A549 (cell line): ENCODE results near the gene COPZ2. TPM values are rescaled to one million over a fixed set of nuclear protein-coding genes. Genes with fewer than 3 reads are reported as not detected.

Experiments
- ATAC-seq, 2 experiments: fragments of 200-7000 bp in 1 of 2; fragments of >200 bp in 1 of 2; cut with Nextera tagmentation in 1 of 2; cut with Tn5 transposase in 1 of 2; 3 replicates each; pipeline versions ENCODE4 v1.8.0 to v1.9.1; 2018 to 2020; ENCODE audit warnings: mild to moderate bottlenecking in 1 of 2, moderate library complexity in 1 of 2
- CTCF ChIA-PET: fragments of 300-600 bp; sonication (Branson Sonifier 250); formaldehyde crosslinking; extraction: SDS; loops from one replicate; lab custom pipeline; 2021; ENCODE audit warnings: antibody characterized with exemption, inconsistent platforms; lab: Yijun Ruan, JAX
- POLR2A ChIA-PET: fragments of 350-600 bp; formaldehyde crosslinking; extraction: SDS; loops from one replicate; lab custom pipeline; 2021; ENCODE audit warnings: antibody characterized with exemption, inconsistent platforms; lab: Yijun Ruan, JAX
- DNase-seq, 2 experiments: peaks; one replicate each; pipeline versions ENCODE4 v3.0.0 to v3.0.0-alpha.2; 2011 to 2016; ENCODE audit warnings: low read depth in 1 of 2, low spot score in 1 of 2
- FAIRE-seq: peaks from 2 replicates; lab custom pipeline; 2011; peaks lifted over from hg19 to GRCh38; lab: Jason Lieb, UNC
- H3K27ac ChIP-seq, 2 experiments: fragments of >200 bp; sonication (Bioruptor Twin); formaldehyde crosslinking; 3 replicates each; pipeline ENCODE4 v1.5.1; 2016 to 2017
- H3K4me1 ChIP-seq: fragments of >200 bp; sonication (Bioruptor Twin); formaldehyde crosslinking; 3 replicates; pipeline ENCODE4 v1.6.1; 2016
- H3K4me2 ChIP-seq: fragments of >200 bp; sonication (Bioruptor Twin); formaldehyde crosslinking; 3 replicates; pipeline ENCODE4 v1.6.1; 2016
- H3K4me3 ChIP-seq: fragments of >200 bp; sonication (Bioruptor Twin); formaldehyde crosslinking; 3 replicates; pipeline ENCODE4 v1.5.1; 2016
- H3K9me3 ChIP-seq: fragments of >200 bp; sonication (Bioruptor Twin); formaldehyde crosslinking; 3 replicates; pipeline ENCODE4 v1.6.1; 2016
- ATOH8 ChIP-seq: fragments of 250-450 bp; sonication (Bioruptor Pico); IDR thresholded peaks from 2 replicates; pipeline ENCODE4 v1.5.0; 2020; ENCODE audit warnings: low read depth, mild to moderate bottlenecking, moderate library complexity
- CHD4 ChIP-seq: fragments of 200-600 bp; sonication (generic); IDR thresholded peaks from 2 replicates; pipeline ENCODE4 v1.6.1; 2016; ENCODE audit warnings: antibody characterized with exemption, mild to moderate bottlenecking, borderline replicate concordance
- ESRRA ChIP-seq: fragments of 150-350 bp; IDR thresholded peaks from 2 replicates; pipeline ENCODE4 v1.6.1; 2014; ENCODE audit warnings: mild to moderate bottlenecking, low read length, borderline replicate concordance
- FOSB ChIP-seq: fragments of 250-450 bp; sonication (Bioruptor Pico); IDR thresholded peaks from 2 replicates; pipeline ENCODE4 v1.5.0; 2020; ENCODE audit warnings: mild to moderate bottlenecking, moderate library complexity
- GATA3 ChIP-seq: IDR thresholded peaks from 2 replicates; pipeline ENCODE4 v1.6.1; 2012; ENCODE audit warnings: borderline replicate concordance
- HES2 ChIP-seq: fragments of >200 bp; sonication (Bioruptor Twin); formaldehyde crosslinking; IDR thresholded peaks from 2 replicates; pipeline ENCODE4 v1.6.1; 2016
- KDM5A ChIP-seq: fragments of 200-600 bp; sonication (generic); IDR thresholded peaks from 2 replicates; pipeline ENCODE4 v1.6.1; 2016; ENCODE audit warnings: antibody characterized with exemption, mild to moderate bottlenecking
- MAX ChIP-seq: IDR thresholded peaks from 2 replicates; pipeline ENCODE4 v1.6.1; 2012
- NPAS2 ChIP-seq: fragments of 250-450 bp; sonication (Bioruptor Pico); IDR thresholded peaks from 2 replicates; pipeline ENCODE4 v1.8.0; 2022; ENCODE audit warnings: mild to moderate bottlenecking, moderate library complexity, borderline replicate concordance
- PHF8 ChIP-seq: fragments of 200-600 bp; sonication (generic); IDR thresholded peaks from 2 replicates; pipeline ENCODE4 v1.6.1; 2016; ENCODE audit warnings: low read depth, mild to moderate bottlenecking, antibody characterized with exemption, moderate library complexity, borderline replicate concordance
- POLR2A ChIP-seq: IDR thresholded peaks from 2 replicates; pipeline ENCODE4 v1.6.1; 2012; ENCODE audit warnings: mild to moderate bottlenecking, low read length
- POLR2AphosphoS2 ChIP-seq: conservative IDR thresholded peaks from 2 replicates; pipeline ENCODE4 v1.6.1; 2012; ENCODE audit warnings: low read length, improper control_type of control experiment, inconsistent platforms
- RAD21 ChIP-seq, 2 experiments: fragments of >200 bp in 1 of 2; sonication (Bioruptor Twin) in 1 of 2; formaldehyde crosslinking in 1 of 2; IDR thresholded peaks in 1 of 2; conservative IDR thresholded peaks in 1 of 2; 2 replicates in 1 of 2; 3 replicates in 1 of 2; pipeline ENCODE4 v1.6.1; 2012 to 2018; ENCODE audit warnings: inconsistent platforms in 1 of 2
- RFX5 ChIP-seq: fragments of 450-650 bp; IDR thresholded peaks from 2 replicates; pipeline ENCODE4 v1.7.1; 2014; ENCODE audit warnings: antibody characterized with exemption, mild to moderate bottlenecking, moderate library complexity
- TP53 ChIP-seq: fragments of 250-450 bp; sonication (Bioruptor Pico); IDR thresholded peaks from 2 replicates; pipeline ENCODE4 v1.5.0; 2021; ENCODE audit warnings: mild to moderate bottlenecking, moderate library complexity
- USF2 ChIP-seq: fragments of 450-650 bp; IDR thresholded peaks from 2 replicates; pipeline ENCODE4 v1.6.1; 2014; ENCODE audit warnings: antibody characterized with exemption
- ZNF302 ChIP-seq: fragments of 250-450 bp; sonication (Bioruptor Pico); IDR thresholded peaks from 2 replicates; pipeline ENCODE4 v1.9.0; 2021; ENCODE audit warnings: inconsistent platforms, mild to moderate bottlenecking, moderate library complexity
- ZSCAN20 ChIP-seq: fragments of 250-450 bp; sonication (Bioruptor Pico); IDR thresholded peaks from 2 replicates; pipeline ENCODE4 v1.8.0; 2022; ENCODE audit warnings: mild to moderate bottlenecking, moderate library complexity
- WGBS: methylation state at CpG from one replicate; pipeline ENCODE4 v1.1.6; 2017; ENCODE audit errors: missing lambda C conversion rate; 5-methylcytosine and 5-hydroxymethylcytosine counted together
- polyA plus RNA-seq, 4 experiments: library from polyadenylated mRNA; depleted of rRNA in 3 of 4; stranded (reverse); fragments of >200 nt; fragmentation: RNase III in 1 of 4; extraction: RNeasy Plus Mini Kit Qiagen cat#74134 plus additional on column Dnase treatment in 1 of 4; gene quantifications; 2 replicates in 3 of 4; 3 replicates in 1 of 4; pipeline ENCODE4 v1.2.3, GENCODE V29; 2011 to 2017

The COPZ2 gene
- polyA plus RNA-seq, 2 of the 4 experiments (the other 2 are of a cell fraction) = 10.6 to 19.3 TPM

- ATAC-seq (no peak), FAIRE-seq (no peak), DNase-seq (peak in 1 of 2 experiments; percentile 26)
- peak overlapping the region; percentile 95 to 99 for H3K27ac ChIP-seq
- ChIA-PET CTCF (interaction anchor here (0.7 to 46.6 kb wide), 8 partner anchors 12 to 85 kb away, joined by 3 to 1398 read pairs (median 6); partner anchors contain the start of gene COPZ2), POLR2A (interaction anchor here (1.5 to 6.7 kb wide), 14 partner anchors 9 to 589 kb away, joined by 4 to 59 read pairs (median 11); partner anchors contain the start of genes CBX1, HOXB9 and SNX11)
- peaks cover 46% of the 10 kb centered on the region for H3K4me1 ChIP-seq
- H3K4me3 ChIP-seq = peak overlapping the region; percentile 79
- TF ChIP-seq PHF8 (no peak), RFX5 (no peak), USF2 (no peak), GATA3 (no peak), ESRRA (no peak), KDM5A (no peak)
- 8% methylated on average over 26 of the region's 26 CpGs for WGBS
- peak overlapping the region; percentile 85 for H3K4me2 ChIP-seq
- no peaks in the 10 kb centered on the region for H3K9me3 ChIP-seq
Measured at GRCh38 chr17:48047113-48047740, 9.6 kb upstream of the COPZ2 start.

- WGBS = 94% methylated on average over 7 of the region's 7 CpGs
- no peak for TF ChIP-seq RAD21 (conservative IDR thresholded peaks at IDR 0.05 in 1 of 2, IDR thresholded peaks at IDR 0.05 in 1 of 2)
- no peak for TF ChIP-seq RFX5
- no peak for TF ChIP-seq FOSB (CRISPR knock-in tag)
- no peak for TF ChIP-seq USF2
- TF ChIP-seq CHD4 = no peak
- no peak for TF ChIP-seq ATOH8 (CRISPR knock-in tag)
- TF ChIP-seq NPAS2 = no peak
- no peak for TF ChIP-seq POLR2AphosphoS2
- TF ChIP-seq ZNF302 (CRISPR knock-in tag) = no peak
- H3K27ac ChIP-seq = peak overlapping the region in 1 of 2 experiments; percentile 95; a peak in 1 of 6 replicates
- DNase-seq (no peak), ATAC-seq (no peak), FAIRE-seq (no peak)
- H3K4me3 ChIP-seq = peak overlapping the region; percentile 79; the same call in 2 of the 3 replicates
- H3K4me1 ChIP-seq = peaks cover 36% of the 10 kb centered on the region
- CTCF ChIA-PET = interaction anchor here (1.2 to 46.6 kb wide), 7 partner anchors 11 to 86 kb away, joined by 3 to 1398 read pairs (median 7); partner anchors contain the start of gene COPZ2
- peak overlapping the region; percentile 85 for H3K4me2 ChIP-seq
- POLR2A ChIA-PET = interaction anchor here (1.0 to 6.7 kb wide), 4 partner anchors 10 to 55 kb away, joined by 3 to 59 read pairs (median 6); partner anchors contain the start of gene CBX1
- no peaks in the 10 kb centered on the region for H3K9me3 ChIP-seq
Measured at GRCh38 chr17:48046296-48046695, 8.7 kb upstream of the COPZ2 start.

GRCh38 chr17:48045316-48046001, 7.9 kb upstream of the COPZ2 start:
- TF ChIP-seq MAX (no peak), ZSCAN20 (CRISPR knock-in tag) (no peak), HES2 (no peak), POLR2A (peak; percentile 15; the same call in 1 of the 2 replicates), POLR2AphosphoS2 (no peak), TP53 (CRISPR knock-in tag) (no peak)
- no peak for FAIRE-seq
- POLR2A ChIA-PET = interaction anchor here (0.6 to 6.7 kb wide), 4 partner anchors 10 to 63 kb away, joined by 3 to 59 read pairs (median 4); partner anchors contain the start of gene CBX1
- CTCF ChIA-PET = interaction anchor here (0.6 to 46.6 kb wide), 8 partner anchors 10 to 200 kb away, joined by 3 to 1398 read pairs (median 5); partner anchors contain the start of gene COPZ2
- Histone ChIP-seq H3K4me2 (peak overlapping the region; percentile 85; the same call in 2 of the 3 replicates), H3K27ac (0 out of 6 replicates have a peak overlapping the region, but pooled peaks of 1 of the 2 experiments have one; percentile 0), H3K4me3 (no peak overlapping the region), H3K9me3 (no peaks in the 10 kb centered on the region), H3K4me1 (peaks cover 28% of the 10 kb centered on the region)
- 72% methylated on average over 8 of the region's 8 CpGs for WGBS
- no peak for DNase-seq
- no peak for ATAC-seq
